Measurements from ENCODE around the gene HYDIN.
"Not testable (repeated sequence)": the region's sequence is repeated elsewhere in the genome, so short reads cannot be mapped to it uniquely, and the experiment has no call there.

DNA sequence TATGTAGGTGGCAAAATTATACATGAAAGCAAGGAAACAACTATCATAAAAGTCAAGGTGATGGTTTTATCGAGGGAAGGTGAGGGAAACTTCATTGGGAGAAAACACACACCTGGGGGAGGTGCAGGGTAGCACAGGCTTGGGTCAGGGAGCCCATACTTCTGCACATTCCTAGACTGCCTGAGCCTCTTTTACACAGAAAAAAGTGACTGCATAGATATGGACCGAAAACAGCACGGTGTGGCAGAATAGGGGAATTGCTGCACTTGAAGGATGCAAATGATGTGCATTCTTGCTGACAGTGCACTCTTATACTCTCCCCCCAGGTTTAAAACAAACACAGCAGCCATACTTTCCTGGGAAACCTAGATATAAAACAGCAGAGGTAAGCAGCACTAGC, 120.0 kb downstream of the HYDIN start:
- TF ChIP-seq, protein P1, sequence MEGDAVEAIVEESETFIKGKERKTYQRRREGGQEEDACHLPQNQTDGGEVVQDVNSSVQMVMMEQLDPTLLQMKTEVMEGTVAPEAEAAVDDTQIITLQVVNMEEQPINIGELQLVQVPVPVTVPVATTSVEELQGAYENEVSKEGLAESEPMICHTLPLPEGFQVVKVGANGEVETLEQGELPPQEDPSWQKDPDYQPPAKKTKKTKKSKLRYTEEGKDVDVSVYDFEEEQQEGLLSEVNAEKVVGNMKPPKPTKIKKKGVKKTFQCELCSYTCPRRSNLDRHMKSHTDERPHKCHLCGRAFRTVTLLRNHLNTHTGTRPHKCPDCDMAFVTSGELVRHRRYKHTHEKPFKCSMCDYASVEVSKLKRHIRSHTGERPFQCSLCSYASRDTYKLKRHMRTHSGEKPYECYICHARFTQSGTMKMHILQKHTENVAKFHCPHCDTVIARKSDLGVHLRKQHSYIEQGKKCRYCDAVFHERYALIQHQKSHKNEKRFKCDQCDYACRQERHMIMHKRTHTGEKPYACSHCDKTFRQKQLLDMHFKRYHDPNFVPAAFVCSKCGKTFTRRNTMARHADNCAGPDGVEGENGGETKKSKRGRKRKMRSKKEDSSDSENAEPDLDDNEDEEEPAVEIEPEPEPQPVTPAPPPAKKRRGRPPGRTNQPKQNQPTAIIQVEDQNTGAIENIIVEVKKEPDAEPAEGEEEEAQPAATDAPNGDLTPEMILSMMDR (IDR thresholded peaks at IDR 0.05; ENCODE audit: poor library complexity) = not testable (repeated sequence)
- TF ChIP-seq EZH2phosphoT487 (IDR thresholded peaks at IDR 0.05; ENCODE audit: low read depth, severe bottlenecking, unreplicated experiment) = not testable (repeated sequence)
